PC-3 (cell line): ENCODE measurements around the gene TRAFD1. TPM values are rescaled to one million over a fixed set of nuclear protein-coding genes. Genes with fewer than 3 reads are reported as not detected.

Source experiments
- ATAC-seq: fragments of 200-7000 bp; cut with Tn5 transposase; 2 replicates; pipeline ENCODE4 v1.9.1; 2020; ENCODE audit warnings: mild to moderate bottlenecking, moderate library complexity
- BruUV-seq: library from RNA; stranded (reverse); fragments of 400-500 nt; replicated peaks from 2 replicates; lab custom pipeline; 2021; lab: Mats Ljungman, UMichigan
- CTCF ChIA-PET: fragments of 300-600 bp; sonication (Branson Sonifier 250); formaldehyde crosslinking; loops from one replicate; lab custom pipeline; 2022; ENCODE audit warnings: antibody characterized with exemption; lab: Charles Lee
- POLR2A ChIA-PET: fragments of 300-600 bp; sonication (Branson Sonifier 250); formaldehyde crosslinking; loops from one replicate; lab custom pipeline; 2022; ENCODE audit warnings: antibody characterized with exemption; ENCODE audit not compliant: unreplicated experiment; lab: Charles Lee
- DNase-seq: peaks from one replicate; pipeline ENCODE4 v3.0.0-alpha.2; 2015
- H2AFZ ChIP-seq: fragments of 300-600 bp; sonication (generic); 2 replicates; pipeline ENCODE4 v1.6.0; 2016; ENCODE audit warnings: antibody characterized with exemption, low read length
- H3F3A ChIP-seq: fragments of 300-600 bp; sonication (generic); one replicate; pipeline ENCODE4 v1.6.0; 2017; ENCODE audit warnings: antibody characterized with exemption, low read length, control low read depth, mild to moderate bottlenecking; ENCODE audit not compliant: unreplicated experiment
- H3K27ac ChIP-seq: fragments of 300-600 bp; sonication (generic); 2 replicates; pipeline ENCODE4 v1.5.1; 2016; ENCODE audit warnings: mild to moderate bottlenecking, low read length
- H3K27me3 ChIP-seq: fragments of 300-600 bp; sonication (generic); 2 replicates; pipeline ENCODE4 v1.6.1; 2016; ENCODE audit warnings: low read length, mixed read lengths
- H3K36me3 ChIP-seq: fragments of 300-600 bp; sonication (generic); 2 replicates; pipeline ENCODE4 v1.6.1; 2016; ENCODE audit warnings: low read depth, mixed run types, low read length, mixed read lengths
- H3K4me1 ChIP-seq: fragments of 300-600 bp; sonication (generic); 2 replicates; pipeline ENCODE4 v1.5.1; 2016; ENCODE audit warnings: low read length; ENCODE audit not compliant: insufficient read depth
- H3K4me2 ChIP-seq: fragments of 300-600 bp; sonication (generic); 2 replicates; pipeline ENCODE4 v1.6.0; 2016; ENCODE audit warnings: low read length
- H3K4me3 ChIP-seq: fragments of 300-600 bp; sonication (generic); 2 replicates; pipeline ENCODE4 v1.5.1; 2016; ENCODE audit warnings: mild to moderate bottlenecking, low read length, mixed read lengths
- H3K79me2 ChIP-seq: fragments of 300-600 bp; sonication (generic); 2 replicates; pipeline ENCODE4 v1.6.1; 2017; ENCODE audit warnings: low read length, mixed read lengths
- H3K9ac ChIP-seq: fragments of 300-600 bp; sonication (generic); 2 replicates; pipeline ENCODE4 v1.6.0; 2016; ENCODE audit warnings: mild to moderate bottlenecking, low read length
- H3K9me2 ChIP-seq: fragments of 300-600 bp; sonication (generic); replicated peaks from 2 replicates; pipeline ENCODE4 v1.6.1; 2016; ENCODE audit warnings: mixed run types, low read length, mixed read lengths
- H3K9me3 ChIP-seq: fragments of 300-600 bp; sonication (generic); 2 replicates; pipeline ENCODE4 v1.6.1; 2016; ENCODE audit warnings: low read length, mixed read lengths
- H4K20me1 ChIP-seq: fragments of 300-600 bp; sonication (generic); 2 replicates; pipeline ENCODE4 v1.6.1; 2016; ENCODE audit warnings: low read length, mixed read lengths
- CTCF ChIP-seq: fragments of 300-600 bp; sonication (generic); conservative IDR thresholded peaks from 2 replicates; pipeline ENCODE4 v1.5.1; 2017; ENCODE audit warnings: antibody characterized with exemption, low read depth, mild to moderate bottlenecking, low read length
- EZH2 ChIP-seq: fragments of 300-600 bp; sonication (generic); IDR thresholded peaks from one replicate; pipeline ENCODE4 v1.6.1; 2017; ENCODE audit warnings: antibody characterized with exemption, mild to moderate bottlenecking, low read length; ENCODE audit not compliant: unreplicated experiment
- EZH2phosphoT487 ChIP-seq: fragments of 300-600 bp; sonication (generic); IDR thresholded peaks from 2 replicates; pipeline ENCODE4 v1.6.1; 2018; ENCODE audit warnings: mild to moderate bottlenecking, antibody characterized with exemption, low read length, borderline replicate concordance
- intact Hi-C: fragments of 100-400 bp; cut with micrococcal nuclease; formaldehyde crosslinking; loops from 2 replicates; pipeline ENCODE4 v1.9.0; 2023
- total RNA-seq: library from RNA; depleted of rRNA; stranded (reverse); fragments of >200 nt; gene quantifications from 2 replicates; pipeline ENCODE4 v1.2.3, GENCODE V29; 2014

The TRAFD1 gene
- total RNA-seq, 1 experiment from 2014 or later: 34.1 TPM

DNA sequence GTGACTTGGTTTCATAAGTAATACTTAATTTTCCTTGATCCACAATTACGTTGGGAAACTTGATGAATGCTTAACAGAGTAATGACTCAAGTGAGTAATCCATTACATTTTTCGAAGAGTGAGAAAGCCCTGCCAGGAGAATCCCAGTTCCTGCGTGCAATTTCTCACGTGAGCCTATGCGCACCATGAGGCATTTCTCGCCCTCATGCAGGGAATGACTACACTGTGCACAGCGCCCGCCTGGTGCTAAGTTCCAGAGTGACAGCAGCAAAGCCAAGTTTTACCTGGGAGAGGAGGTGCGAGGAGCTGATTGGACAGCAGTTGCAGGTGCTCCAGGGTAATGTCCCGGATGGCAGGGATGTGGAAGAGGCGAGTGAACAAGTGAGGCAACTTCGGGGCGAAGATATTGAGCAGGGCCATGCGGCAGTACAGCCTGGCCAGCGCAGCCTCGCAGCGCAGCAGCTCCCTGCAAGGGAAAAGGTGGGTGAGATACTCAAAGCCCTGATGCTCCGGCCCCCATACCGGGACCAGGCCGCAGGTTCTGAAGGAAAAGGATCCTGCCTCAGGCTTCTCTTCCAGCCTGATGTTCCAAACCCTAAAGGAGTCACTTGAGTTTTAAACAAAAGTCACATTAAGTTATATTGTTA, 69.4 kb downstream of the TRAFD1 start:
- H3K4me2 ChIP-seq: no peak overlapping the region
- ChIA-PET POLR2A (no interaction called here), CTCF (no interaction called here)
- DNase-seq: no peak
- H3K27me3 ChIP-seq: no peaks in the 10 kb centered on the region
- H3K9me2 ChIP-seq: no peaks in the 10 kb centered on the region
- no peak overlapping the region for H2AFZ ChIP-seq
- no TSS peak for BruUV-seq
- intact Hi-C loops: loop anchor here (5.0 kb wide), 1 partner anchor 218 kb away; no protein-coding TSS in a partner anchor
- H3K9ac ChIP-seq: no peak overlapping the region
- no peak for ATAC-seq
- H3K4me1 ChIP-seq: no peaks in the 10 kb centered on the region
- no peak overlapping the region for H3K4me3 ChIP-seq
- H3K36me3 ChIP-seq: peaks cover 9% of the 10 kb centered on the region; the same call in 1 of the 2 replicates
- no peak overlapping the region for H3K27ac ChIP-seq
- TF ChIP-seq EZH2: no peak
- TF ChIP-seq CTCF: no peak
- TF ChIP-seq EZH2phosphoT487: no peak
- no peaks in the 10 kb centered on the region for H4K20me1 ChIP-seq
- H3F3A ChIP-seq: no peaks in the 10 kb centered on the region
- no peaks in the 10 kb centered on the region for H3K9me3 ChIP-seq
- no peaks in the 10 kb centered on the region for H3K79me2 ChIP-seq

DNA sequence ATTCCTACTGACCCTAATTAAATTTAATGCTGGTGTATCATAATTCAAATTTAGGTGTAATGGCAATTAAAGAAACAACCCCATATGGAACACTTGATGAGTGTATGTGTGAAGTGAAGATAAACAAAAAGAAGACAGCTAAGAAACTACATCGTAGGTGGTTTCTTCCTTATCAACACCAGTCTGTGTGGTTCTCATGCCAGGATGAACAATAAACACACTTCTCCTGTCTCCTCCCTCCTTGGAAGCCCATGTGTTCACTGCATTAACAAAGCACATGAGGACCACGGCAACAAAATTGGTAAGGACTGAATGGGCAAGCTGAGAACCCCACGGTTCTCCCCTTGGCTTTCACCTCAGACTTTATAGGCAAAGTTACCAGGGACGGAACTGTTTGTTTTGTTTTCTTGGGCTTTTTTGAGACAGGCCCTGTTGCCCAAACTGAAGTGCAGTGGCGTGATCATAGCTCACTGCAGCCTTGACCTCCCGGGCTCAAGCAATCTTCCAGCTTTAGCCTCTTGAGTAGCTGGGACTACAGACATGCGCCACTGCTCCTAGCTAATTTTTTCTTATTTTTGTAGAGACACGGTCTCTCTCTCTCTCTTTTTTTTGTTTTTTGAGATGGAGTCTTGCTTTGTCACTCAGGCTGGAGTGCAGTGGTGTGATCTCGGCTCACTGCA, 71.0 kb downstream of the TRAFD1 start:
- Histone ChIP-seq H3K9ac (no peak overlapping the region), H2AFZ (no peak overlapping the region), H3K79me2 (no peaks in the 10 kb centered on the region), H3F3A (no peaks in the 10 kb centered on the region), H3K9me3 (no peaks in the 10 kb centered on the region), H4K20me1 (no peaks in the 10 kb centered on the region), H3K27ac (no peak overlapping the region), H3K27me3 (no peaks in the 10 kb centered on the region), H3K9me2 (no peaks in the 10 kb centered on the region), H3K4me2 (no peak overlapping the region), H3K4me3 (no peak overlapping the region), H3K36me3 (peaks cover 10% of the 10 kb centered on the region; the same call in 1 of the 2 replicates), H3K4me1 (no peaks in the 10 kb centered on the region)
- ChIA-PET POLR2A (no interaction called here), CTCF (no interaction called here)
- no peak for ATAC-seq
- no TSS peak for BruUV-seq
- intact Hi-C loops: loop anchor here (5.0 kb wide), 1 partner anchor 216 kb away; no protein-coding TSS in a partner anchor
- no peak for DNase-seq
- TF ChIP-seq CTCF (no peak), EZH2phosphoT487 (no peak), EZH2 (no peak)
